Right cardiac atrium (tissue), 5 donors: ENCODE results near the gene FCHO1. TPM values are rescaled to one million over a fixed set of nuclear protein-coding genes. Genes with fewer than 3 reads are reported as not detected.
"Not testable (repeated sequence)": the region's sequence is repeated elsewhere in the genome, so short reads cannot be mapped to it uniquely, and the experiment has no call there.

Experiments used
- ATAC-seq, 2 donors: fragments of 200-7000 bp; cut with Tn5 transposase; one replicate each; pipeline versions ENCODE4 v1.8.0 to v1.9.1; 2020; ENCODE audit warnings: moderate library complexity in 2 of 2, mild to moderate bottlenecking in 1 of 2
- DNase-seq, 3 donors: peaks; one replicate each; pipeline ENCODE4 v3.0.0-alpha.2; 2020
- H3K27ac ChIP-seq: one replicate; pipeline ENCODE4 v1.5.1; 2013; ENCODE audit warnings: mild to moderate bottlenecking, low read length, control low read depth, moderate library complexity
- H3K27me3 ChIP-seq: one replicate; pipeline ENCODE4 v1.6.1; 2013; ENCODE audit not compliant: control insufficient read depth, insufficient read depth
- H3K4me1 ChIP-seq: one replicate; pipeline ENCODE4 v1.6.1; 2013; ENCODE audit warnings: low read length; ENCODE audit not compliant: control insufficient read depth, insufficient read depth
- H3K4me3 ChIP-seq: one replicate; pipeline ENCODE4 v1.5.1; 2013; ENCODE audit warnings: low read length, control low read depth
- H3K9me3 ChIP-seq: one replicate; pipeline ENCODE4 v1.6.1; 2013; ENCODE audit warnings: low read length; ENCODE audit not compliant: control insufficient read depth
- WGBS: extraction: QIAGEN DNeasy Blood & Tissue Kit; methylation state at CpG from one replicate; pipeline ENCODE4 v1.1.7; 2013; 5-methylcytosine and 5-hydroxymethylcytosine counted together
- intact Hi-C, 4 donors: fragments of 100-400 bp; cut with DNase I; formaldehyde crosslinking; loops; one replicate each; pipeline versions ENCODE4 v1.11.0 to v1.14.0; 2022 to 2023
- polyA plus RNA-seq: library from polyadenylated mRNA; stranded (reverse); fragments of 200-250 nt; gene quantifications from one replicate; pipeline ENCODE4 v1.2.3, GENCODE V29; 2013
- total RNA-seq, 4 donors: library from RNA; stranded (reverse); fragmentation: NEBNext Ultra II Directional; extraction: Animal tissue kit (Norgen Biotek cat#: 25700); gene quantifications; one replicate each; pipeline ENCODE4 v1.2.1, GENCODE V29; 2021
- donor health status: healthy with polysubstance abuse.
- donor health status: DM: no; HTN: yes; CAD: no.
- donor health status: DM: no; HTN: no; CAD: no.
- donor health status: DM: no; HTN: yes; CAD: no; lungs with severe emphysema.
- donor health status: DM: yes; HTN: yes; CAD: no.

Gene FCHO1
- total and polyA plus RNA-seq, 5 donors: 0.57 to 1.6 (median 1.3) TPM

GRCh38 chr19:17780781-17781180 is 29.5 kb downstream of the FCHO1 start:
- Histone ChIP-seq H3K4me3 (no peak overlapping the region), H3K27me3 (no peaks in the 10 kb centered on the region), H3K4me1 (no peaks in the 10 kb centered on the region), H3K27ac (no peak overlapping the region), H3K9me3 (no peaks in the 10 kb centered on the region)
- DNase-seq: no peak
- no peak for ATAC-seq
- 81% methylated on average over 2 of the region's 2 CpGs for WGBS
- intact Hi-C loops: loop anchor here in 1 of 4 donors (5.0 kb wide), 1 partner anchor 77 kb away; the partner anchor contains the start of gene RPL18A

- not testable (repeated sequence) for ATAC-seq, H3K4me1 ChIP-seq, H3K27ac ChIP-seq, H3K9me3 ChIP-seq, H3K4me3 ChIP-seq, H3K27me3 ChIP-seq, DNase-seq
- intact Hi-C loops: loop anchor here in 1 of 4 donors (5.0 kb wide), 1 partner anchor 74 kb away; the partner anchor contains the start of gene RPL18A
- 69% methylated on average over 5 of the region's 5 CpGs for WGBS
Observed at GRCh38 chr19:17783721-17784120, 32.4 kb downstream of the FCHO1 start.

GRCh38 chr19:17784201-17785008 is 33.1 kb downstream of the FCHO1 start:
- intact Hi-C loops: loop anchor here in 1 of 4 donors (5.0 kb wide), 1 partner anchor 73 kb away; the partner anchor contains the start of gene RPL18A
- peak; percentile 67 to 80 (median 72) for DNase-seq
- H3K27ac ChIP-seq: no peak overlapping the region
- WGBS: 44% methylated on average over 32 of the region's 32 CpGs
- H3K27me3 ChIP-seq: no peaks in the 10 kb centered on the region
- no peak overlapping the region for H3K4me3 ChIP-seq
- peak in 1 of 2 donors; percentile 55 for ATAC-seq
- no peaks in the 10 kb centered on the region for H3K4me1 ChIP-seq
- H3K9me3 ChIP-seq: no peaks in the 10 kb centered on the region

- intact Hi-C loops: no loop called here
- H3K27me3 ChIP-seq: no peaks in the 10 kb centered on the region
Observed at GRCh38 chr19:17787274-17787913, 36.1 kb downstream of the FCHO1 start.

GRCh38 chr19:17788632-17789031 is 37.4 kb downstream of the FCHO1 start:
- 77% methylated on average over 2 of the region's 2 CpGs for WGBS
- DNase-seq: no peak
- ATAC-seq: no peak

More at GRCh38 chr19:17787274-17787913, 36.1 kb downstream of the FCHO1 start:
- no peak for ATAC-seq
- Histone ChIP-seq H3K4me1 (no peaks in the 10 kb centered on the region), H3K9me3 (no peaks in the 10 kb centered on the region), H3K27ac (no peak overlapping the region), H3K4me3 (no peak overlapping the region)
- WGBS: 93% methylated on average over 14 of the region's 14 CpGs
- DNase-seq: no peak

GRCh38 chr19:17790059-17790780 is 38.9 kb downstream of the FCHO1 start:
- Histone ChIP-seq H3K9me3 (no peaks in the 10 kb centered on the region), H3K4me1 (no peaks in the 10 kb centered on the region), H3K27me3 (no peaks in the 10 kb centered on the region), H3K27ac (no peak overlapping the region), H3K4me3 (no peak overlapping the region)
- intact Hi-C loops: no loop called here
- 66% methylated on average over 6 of the region's 6 CpGs for WGBS
- ATAC-seq: no peak
- DNase-seq: no peak

More at GRCh38 chr19:17788632-17789031, 37.4 kb downstream of the FCHO1 start:
- no peaks in the 10 kb centered on the region for H3K4me1 ChIP-seq
- no peaks in the 10 kb centered on the region for H3K9me3 ChIP-seq
- H3K4me3 ChIP-seq: no peak overlapping the region
- intact Hi-C loops: no loop called here
- H3K27ac ChIP-seq: no peak overlapping the region
- H3K27me3 ChIP-seq: no peaks in the 10 kb centered on the region

GRCh38 chr19:17794412-17794730 is 43.1 kb downstream of the FCHO1 start:
- Histone ChIP-seq H3K9me3 (no peaks in the 10 kb centered on the region), H3K4me3 (no peak overlapping the region), H3K27me3 (no peaks in the 10 kb centered on the region), H3K4me1 (no peaks in the 10 kb centered on the region), H3K27ac (no peak overlapping the region)
- ATAC-seq: no peak
- intact Hi-C loops: no loop called here
- WGBS: 46% methylated on average over 9 of the region's 9 CpGs
- DNase-seq: no peak

GRCh38 chr19:17794731-17795494 is 43.6 kb downstream of the FCHO1 start, which contains the start of gene B3GNT3:
TSS of gene B3GNT3 (plus strand) at chr19:17795138. CDS start at chr19:17807808, 12,670 bp downstream.
- intact Hi-C loops: no loop called here
- no peaks in the 10 kb centered on the region for H3K4me1 ChIP-seq
- no peak within 1 kb of the TSS for H3K27ac ChIP-seq
- no peaks in the 10 kb centered on the region for H3K9me3 ChIP-seq
- WGBS: 3% methylated on average over 50 of the region's 50 CpGs
- H3K27me3 ChIP-seq: no peaks in the 10 kb centered on the region
- no peak for ATAC-seq
- no peak within 1 kb of the TSS for H3K4me3 ChIP-seq
- DNase-seq: peak; percentile 36 to 75 (median 69)

GRCh38 chr19:17795495-17795856 is 44.2 kb downstream of the FCHO1 start:
- 18% methylated on average over 14 of the region's 14 CpGs for WGBS
- ATAC-seq (no peak), DNase-seq (no peak)
- intact Hi-C loops: no loop called here
- Histone ChIP-seq H3K27me3 (no peaks in the 10 kb centered on the region), H3K9me3 (no peaks in the 10 kb centered on the region), H3K27ac (no peak overlapping the region), H3K4me3 (no peak overlapping the region), H3K4me1 (no peaks in the 10 kb centered on the region)

- no peaks in the 10 kb centered on the region for H3K9me3 ChIP-seq
- DNase-seq: no peak
- WGBS: 64% methylated on average over 6 of the region's 6 CpGs
- no peaks in the 10 kb centered on the region for H3K27me3 ChIP-seq
- H3K27ac ChIP-seq: no peak overlapping the region
- ATAC-seq: peak; percentile 16 to 49
- no peaks in the 10 kb centered on the region for H3K4me1 ChIP-seq
- intact Hi-C loops: no loop called here
- H3K4me3 ChIP-seq: no peak overlapping the region
Observed at GRCh38 chr19:17796013-17796837, 44.9 kb downstream of the FCHO1 start.
